ENCODE results near the gene ZDHHC8. TPM values are rescaled to one million over a fixed set of nuclear protein-coding genes. Genes with fewer than 3 reads are reported as not detected.

The ZDHHC8 gene
- total RNA-seq, 6 experiments from 2014 or later: 91.8 to 119 (median 99.1) TPM

- H3K36me3 Mint-ChIP-seq (ENCODE audit: low read depth): peaks cover 19% of the 10 kb centered on the region
- peak within 1 kb of the TSS; percentile 95 for H3K4me3 Mint-ChIP-seq
- peaks cover 17% of the 10 kb centered on the region for H3K4me1 Mint-ChIP-seq (ENCODE audit: low read depth)
- peak within 1 kb of the TSS; percentile 81 for H3K27ac Mint-ChIP-seq
- peak; percentile 97 for DNase-seq
- H3K9me3 Mint-ChIP-seq: no peaks in the 10 kb centered on the region
- peaks cover 7% of the 10 kb centered on the region for H3K27me3 Mint-ChIP-seq (ENCODE audit: insufficient read depth)
- no peak; the same call in 1 of the 2 replicates for TF ChIP-seq CTCF (IDR thresholded peaks at IDR 0.05)
Observed at GRCh38 chr22:20116951-20117632, 14.5 kb upstream of the ZDHHC8 start, which contains the start of gene TRMT2A. TRMT2A (minus strand) TSS chr22:20117226; CDS start chr22:20116906, 320 bp downstream.

GRCh38 chr22:20117633-20118299 is 13.8 kb upstream of the ZDHHC8 start:
- H3K4me1 Mint-ChIP-seq (ENCODE audit: low read depth): peaks cover 17% of the 10 kb centered on the region
- peaks cover 19% of the 10 kb centered on the region for H3K36me3 Mint-ChIP-seq (ENCODE audit: low read depth)
- DNase-seq: peak; percentile 18
- H3K27ac Mint-ChIP-seq: peak overlapping the region; percentile 76
- TF ChIP-seq CTCF (IDR thresholded peaks at IDR 0.05): no peak
- H3K27me3 Mint-ChIP-seq (ENCODE audit: insufficient read depth): peaks cover 7% of the 10 kb centered on the region
- H3K4me3 Mint-ChIP-seq: peak overlapping the region; percentile 95
- no peaks in the 10 kb centered on the region for H3K9me3 Mint-ChIP-seq

- Mint-ChIP-seq H3K27ac (peak overlapping the region; percentile 76), H3K36me3 (ENCODE audit: low read depth) (peaks cover 19% of the 10 kb centered on the region), H3K9me3 (no peaks in the 10 kb centered on the region), H3K27me3 (ENCODE audit: insufficient read depth) (peaks cover 7% of the 10 kb centered on the region), H3K4me1 (ENCODE audit: low read depth) (peaks cover 17% of the 10 kb centered on the region), H3K4me3 (peak overlapping the region; percentile 95)
- no peak for DNase-seq
- TF ChIP-seq CTCF (IDR thresholded peaks at IDR 0.05): no peak
Observed at GRCh38 chr22:20118300-20119020, 13.1 kb upstream of the ZDHHC8 start.

- Mint-ChIP-seq H3K4me1 (ENCODE audit: low read depth) (peaks cover 13% of the 10 kb centered on the region), H3K9me3 (no peaks in the 10 kb centered on the region), H3K4me3 (no peak overlapping the region), H3K27ac (no peak overlapping the region), H3K36me3 (ENCODE audit: low read depth) (peaks cover 13% of the 10 kb centered on the region; the same call in 1 of the 2 replicates), H3K27me3 (ENCODE audit: insufficient read depth) (peaks cover 4% of the 10 kb centered on the region; the same call in 1 of the 2 replicates)
- TF ChIP-seq CTCF (IDR thresholded peaks at IDR 0.05): no peak
- DNase-seq: no peak
Observed at GRCh38 chr22:20121856-20122415, 9.7 kb upstream of the ZDHHC8 start.

- Mint-ChIP-seq H3K4me3 (no peak overlapping the region), H3K27me3 (ENCODE audit: insufficient read depth) (peaks cover 3% of the 10 kb centered on the region), H3K4me1 (ENCODE audit: low read depth) (peaks cover 10% of the 10 kb centered on the region), H3K9me3 (no peaks in the 10 kb centered on the region), H3K27ac (no peak overlapping the region), H3K36me3 (ENCODE audit: low read depth) (peaks cover 18% of the 10 kb centered on the region; the same call in 1 of the 2 replicates)
- DNase-seq: no peak
- TF ChIP-seq CTCF (IDR thresholded peaks at IDR 0.05): no peak
Observed at GRCh38 chr22:20123366-20124082, 8.1 kb upstream of the ZDHHC8 start.

Measured in HFFc6 (cell line).